HEK293T (cell line): ENCODE data around the gene DCXR.

Experiments
- CTCF ChIA-PET: fragments of 350-600 bp; formaldehyde crosslinking; extraction: SDS; loops from one replicate; lab custom pipeline; 2021; ENCODE audit warnings: antibody characterized with exemption, inconsistent platforms; lab: Yijun Ruan, JAX
- POLR2A ChIA-PET: fragments of 350-600 bp; formaldehyde crosslinking; extraction: SDS; loops from one replicate; lab custom pipeline; 2020; ENCODE audit warnings: antibody characterized with exemption, inconsistent platforms; lab: Yijun Ruan, JAX
- DNase-seq: peaks from one replicate; pipeline ENCODE4 v3.0.0; 2012; ENCODE audit warnings: mixed read lengths; ENCODE audit errors: extremely low spot score
- ARNT ChIP-seq: fragments of 450-650 bp; IDR thresholded peaks from 2 replicates; pipeline ENCODE4 v1.6.1; 2017; ENCODE audit warnings: mild to moderate bottlenecking
- BHLHE40 ChIP-seq: fragments of 450-650 bp; IDR thresholded peaks from 2 replicates; pipeline ENCODE4 v1.6.1; 2016; ENCODE audit warnings: mild to moderate bottlenecking, moderate library complexity, borderline replicate concordance
- CTBP1 ChIP-seq: fragments of 450-650 bp; IDR thresholded peaks from 2 replicates; pipeline ENCODE4 v1.6.1; 2016; ENCODE audit warnings: borderline replicate concordance
- ELF4 ChIP-seq: fragments of 450-650 bp; IDR thresholded peaks from 2 replicates; pipeline ENCODE4 v1.6.1; 2017; ENCODE audit warnings: antibody characterized with exemption
- FOXA1 ChIP-seq: fragments of 450-650 bp; IDR thresholded peaks from 2 replicates; pipeline ENCODE4 v1.6.1; 2016; ENCODE audit warnings: mild to moderate bottlenecking
- FOXK2 ChIP-seq: fragments of 450-650 bp; IDR thresholded peaks from 2 replicates; pipeline ENCODE4 v1.6.1; 2016; ENCODE audit warnings: mild to moderate bottlenecking
- FOXM1 ChIP-seq: fragments of 450-650 bp; IDR thresholded peaks from 2 replicates; pipeline ENCODE4 v1.6.1; 2017; ENCODE audit warnings: mild to moderate bottlenecking, borderline replicate concordance
- HDGF ChIP-seq: fragments of 450-650 bp; IDR thresholded peaks from 2 replicates; pipeline ENCODE4 v1.6.1; 2017; ENCODE audit warnings: antibody characterized with exemption, borderline replicate concordance
- L3MBTL2 ChIP-seq: fragments of 450-650 bp; conservative IDR thresholded peaks from 2 replicates; pipeline ENCODE4 v1.6.1; 2016; ENCODE audit warnings: mild to moderate bottlenecking
- LEF1 ChIP-seq: fragments of 450-650 bp; IDR thresholded peaks from 2 replicates; pipeline ENCODE4 v1.6.1; 2017; ENCODE audit warnings: mild to moderate bottlenecking, borderline replicate concordance
- NFRKB ChIP-seq: fragments of 450-650 bp; IDR thresholded peaks from 2 replicates; pipeline ENCODE4 v1.6.1; 2016; ENCODE audit warnings: mild to moderate bottlenecking, moderate library complexity
- SP1 ChIP-seq: fragments of 450-650 bp; IDR thresholded peaks from 2 replicates; pipeline ENCODE4 v1.6.1; 2017
- SUZ12 ChIP-seq: fragments of 450-650 bp; IDR thresholded peaks from 2 replicates; pipeline ENCODE4 v1.6.1; 2016; ENCODE audit warnings: mild to moderate bottlenecking
- TARDBP ChIP-seq: fragments of 450-650 bp; IDR thresholded peaks from 2 replicates; pipeline ENCODE4 v1.6.1; 2016
- ZNF384 ChIP-seq: fragments of 450-650 bp; IDR thresholded peaks from 2 replicates; pipeline ENCODE4 v1.6.1; 2016
- TF ChIP-seq, protein P1 (sequence below): fragments of 450-650 bp; IDR thresholded peaks from 2 replicates; pipeline ENCODE4 v1.6.1; 2016

Gene DCXR

DNA sequence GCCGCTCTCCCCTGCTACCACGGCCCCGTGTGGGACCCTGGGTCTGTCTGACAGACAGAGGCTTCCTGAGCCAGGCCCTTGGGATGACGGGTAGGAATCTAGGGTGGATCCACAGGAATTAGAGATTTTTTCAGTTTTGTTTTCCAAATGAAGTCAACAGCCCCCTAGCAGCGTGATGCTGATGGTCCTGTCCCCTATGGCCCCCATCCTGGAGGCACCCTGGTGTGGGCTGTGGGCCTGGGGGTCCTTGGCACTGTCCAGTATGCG, 30.3 kb downstream of the DCXR start:
- TF ChIP-seq LEF1: no peak
- TF ChIP-seq FOXK2: no peak
- no peak for TF ChIP-seq TARDBP
- no peak for TF ChIP-seq ARNT
- TF ChIP-seq SUZ12: no peak
- no peak for TF ChIP-seq FOXM1
- ChIA-PET CTCF (no interaction called here), POLR2A (no interaction called here)
- no peak for DNase-seq

GRCh38 chr17:82006468-82007227, 30.8 kb downstream of the DCXR start:
- TF ChIP-seq L3MBTL2 (no peak), LEF1 (no peak), ELF4 (no peak), HDGF (no peak)
- ChIA-PET POLR2A (no interaction called here), CTCF (no interaction called here)
- no peak for DNase-seq

DNA sequence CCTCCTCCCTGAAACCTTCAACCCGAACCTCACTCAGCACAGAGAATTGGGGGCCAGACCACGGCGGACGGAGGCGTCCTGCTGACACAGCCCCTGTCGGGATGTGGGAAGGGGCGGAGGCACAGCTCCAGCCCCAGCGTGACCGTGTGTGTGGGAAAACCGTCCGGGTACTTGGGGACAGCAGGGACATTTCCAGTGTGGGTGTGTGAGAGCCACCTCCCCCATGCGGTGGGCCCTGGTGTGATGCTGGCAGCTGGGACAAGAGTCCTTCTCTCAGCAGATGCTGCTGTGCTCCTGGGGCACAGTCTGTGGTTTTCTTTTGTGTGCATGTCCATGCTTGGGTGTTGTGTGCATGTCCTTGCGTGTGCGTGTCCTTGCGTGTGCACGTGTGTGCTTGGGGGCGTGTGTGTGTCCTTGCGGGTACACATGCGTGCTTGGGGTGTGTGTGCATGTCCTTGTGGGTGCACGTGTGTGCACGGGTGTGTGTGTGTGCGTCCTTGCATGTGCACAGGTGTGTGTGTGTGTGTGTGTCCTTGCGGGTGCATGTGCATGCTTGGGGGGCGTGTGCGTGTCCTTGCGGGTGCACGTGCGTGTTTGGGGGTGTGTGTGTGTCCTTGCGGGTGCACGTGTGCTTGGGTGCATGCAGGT, 31.7 kb downstream of the DCXR start:
- TF ChIP-seq TARDBP (no peak), SUZ12 (no peak), FOXA1 (no peak), BHLHE40 (no peak), FOXK2 (no peak), LEF1 (no peak), FOXM1 (no peak), ELF4 (no peak), ARNT (no peak), CTBP1 (no peak), L3MBTL2 (no peak), ZNF384 (no peak), SP1 (no peak), HDGF (no peak), NFRKB (no peak)
- TF ChIP-seq, protein P1, sequence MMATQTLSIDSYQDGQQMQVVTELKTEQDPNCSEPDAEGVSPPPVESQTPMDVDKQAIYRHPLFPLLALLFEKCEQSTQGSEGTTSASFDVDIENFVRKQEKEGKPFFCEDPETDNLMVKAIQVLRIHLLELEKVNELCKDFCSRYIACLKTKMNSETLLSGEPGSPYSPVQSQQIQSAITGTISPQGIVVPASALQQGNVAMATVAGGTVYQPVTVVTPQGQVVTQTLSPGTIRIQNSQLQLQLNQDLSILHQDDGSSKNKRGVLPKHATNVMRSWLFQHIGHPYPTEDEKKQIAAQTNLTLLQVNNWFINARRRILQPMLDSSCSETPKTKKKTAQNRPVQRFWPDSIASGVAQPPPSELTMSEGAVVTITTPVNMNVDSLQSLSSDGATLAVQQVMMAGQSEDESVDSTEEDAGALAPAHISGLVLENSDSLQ: no peak
- ChIA-PET CTCF (no interaction called here), POLR2A (no interaction called here)
- no peak for DNase-seq

DNA sequence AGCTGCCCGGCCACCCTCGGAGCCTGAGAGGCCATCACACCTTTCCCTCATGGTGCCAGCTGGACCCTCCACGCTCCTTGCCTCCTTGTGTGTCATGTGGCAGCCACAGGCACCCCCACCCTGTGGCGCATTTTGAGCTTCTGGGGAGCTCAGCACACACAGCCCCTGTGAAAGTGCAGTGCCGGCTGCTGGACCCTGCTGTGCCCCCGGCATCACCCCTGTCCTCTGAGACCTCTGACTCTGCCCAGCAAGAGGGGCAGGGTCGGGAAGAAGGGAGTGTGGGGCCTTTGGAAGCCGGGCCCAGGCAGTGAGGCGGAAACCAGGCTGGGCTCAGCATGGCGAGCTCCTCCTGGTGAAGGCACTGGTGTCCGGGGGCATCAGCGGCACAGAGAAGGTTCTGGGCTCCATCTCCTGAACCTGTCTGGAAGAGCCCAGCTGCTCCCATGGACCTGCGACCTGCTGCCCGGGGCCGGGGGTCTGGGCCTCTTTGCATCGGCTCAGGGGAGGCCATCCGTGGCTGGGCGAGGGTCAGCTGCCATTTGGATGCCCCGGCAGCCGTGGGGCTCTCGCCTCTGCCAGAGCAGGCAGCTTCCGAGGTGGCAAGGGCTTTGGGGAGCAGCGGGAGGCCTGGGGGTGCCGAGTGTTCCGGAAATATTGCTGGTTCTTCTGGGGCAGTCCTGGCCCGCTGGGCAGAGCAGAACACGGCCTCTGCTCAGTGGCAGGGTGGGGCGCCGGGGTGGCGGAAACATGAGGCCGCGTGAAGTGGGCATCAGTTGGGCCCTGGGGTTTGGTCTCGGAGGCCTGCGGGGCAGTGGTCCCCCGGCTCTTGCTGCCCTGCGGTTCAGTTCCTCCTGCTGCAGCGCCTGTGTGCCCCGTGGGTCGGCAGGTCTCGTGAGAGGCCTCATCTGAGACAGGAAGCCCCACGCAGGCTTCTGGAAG, 32.7 kb downstream of the DCXR start:
- TF ChIP-seq L3MBTL2: no peak
- TF ChIP-seq BHLHE40: no peak
- TF ChIP-seq ARNT: no peak
- ChIA-PET POLR2A (no interaction called here), CTCF (no interaction called here)
- no peak for DNase-seq

GRCh38 chr17:82003411-82004381, 33.8 kb downstream of the DCXR start:
- DNase-seq: no peak
- CTCF ChIA-PET: no interaction called here
- TF ChIP-seq SP1 (no peak), FOXM1 (no peak), CTBP1 (no peak), FOXA1 (no peak), ARNT (no peak), HDGF (no peak), L3MBTL2 (no peak), ZNF384 (no peak), LEF1 (no peak), NFRKB (no peak), ELF4 (no peak), SUZ12 (no peak), BHLHE40 (no peak), FOXK2 (no peak), TARDBP (no peak)
- TF ChIP-seq, protein P1: no peak
- POLR2A ChIA-PET: no interaction called here

GRCh38 chr17:82001571-82002056, 35.9 kb downstream of the DCXR start:
- CTCF ChIA-PET: no interaction called here
- POLR2A ChIA-PET: no interaction called here
- DNase-seq: no peak
- no peak for TF ChIP-seq LEF1
- TF ChIP-seq SUZ12: no peak
- no peak for TF ChIP-seq FOXM1
